GM21717 (cell line): ENCODE data around the gene PSD2.

ENCODE experiments used
- ATAC-seq: cut with Tn5 transposase; IDR thresholded peaks from one replicate; pipeline ENCODE4 v1.9.1; 2021; ENCODE audit warnings: mild to moderate bottlenecking, moderate library complexity; ENCODE audit not compliant: unreplicated experiment

Gene PSD2

DNA sequence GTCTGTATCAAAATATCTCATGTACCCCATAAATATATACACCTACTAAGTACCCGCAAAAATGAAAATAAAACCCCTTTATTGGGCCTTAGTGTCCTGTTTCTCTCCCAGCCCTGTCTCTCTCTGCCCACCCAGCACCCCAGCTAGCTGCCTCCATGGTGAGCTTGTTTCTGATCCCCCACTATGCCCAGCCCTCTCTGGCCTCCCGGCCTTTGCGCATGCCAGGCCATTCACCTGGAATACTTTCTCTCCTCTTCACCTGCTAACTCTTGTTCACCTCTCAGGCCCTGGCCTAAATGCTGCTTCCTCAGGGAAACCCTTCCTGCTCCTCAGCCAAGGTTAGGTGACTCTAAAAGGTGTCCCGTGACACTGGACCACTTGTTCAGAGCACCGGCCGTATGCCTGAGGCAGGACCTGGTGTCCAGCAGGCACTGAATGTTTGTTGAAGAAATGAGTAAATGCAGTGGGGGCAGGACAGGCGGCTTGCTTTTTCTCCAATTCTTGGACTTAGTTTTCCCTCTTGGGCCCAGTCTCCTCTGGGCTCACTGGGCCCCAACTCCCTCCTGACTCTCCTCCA lies 58.5 kb downstream of the PSD2 start:
- no peak for ATAC-seq

DNA sequence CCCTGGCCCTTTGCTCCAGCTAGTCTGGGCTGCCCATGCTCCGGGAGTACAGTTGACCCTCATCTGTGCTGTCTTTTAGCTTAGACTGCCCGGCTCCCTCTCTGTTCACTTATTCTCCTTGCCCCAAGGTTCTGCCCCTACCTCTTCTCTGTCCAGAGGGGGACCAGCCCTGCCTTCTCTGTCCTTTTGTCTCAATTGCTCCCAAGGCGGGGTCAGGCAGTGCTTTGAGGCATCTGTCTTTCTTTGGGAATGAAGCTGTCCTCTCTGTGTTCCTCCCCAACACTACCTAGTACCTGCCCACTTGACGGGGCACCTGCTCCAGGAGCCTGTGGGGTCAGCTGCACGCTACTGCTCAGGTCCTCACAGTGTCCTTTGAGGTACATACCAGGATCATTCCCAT lies 59.3 kb downstream of the PSD2 start:
- no peak for ATAC-seq

DNA sequence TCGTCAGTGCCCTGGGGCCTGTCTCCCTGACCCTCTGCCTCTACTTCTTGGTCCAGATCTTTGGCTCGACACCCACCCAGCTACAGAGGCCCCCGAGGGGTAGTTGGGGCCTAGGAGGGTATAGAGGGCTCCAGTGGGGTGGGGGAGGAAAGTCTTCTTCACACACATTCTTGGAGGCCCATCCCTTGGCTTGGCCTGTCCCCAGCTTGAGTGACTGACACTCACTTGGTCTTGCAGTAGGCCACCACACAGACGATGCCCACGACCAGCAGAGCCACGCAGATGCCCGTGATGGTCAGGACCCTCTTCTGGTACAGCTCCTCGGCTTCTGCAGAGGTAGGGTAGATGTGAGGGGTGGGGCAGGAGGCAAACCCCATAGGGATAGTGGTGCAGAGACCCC lies 59.8 kb downstream of the PSD2 start:
- no peak for ATAC-seq

DNA sequence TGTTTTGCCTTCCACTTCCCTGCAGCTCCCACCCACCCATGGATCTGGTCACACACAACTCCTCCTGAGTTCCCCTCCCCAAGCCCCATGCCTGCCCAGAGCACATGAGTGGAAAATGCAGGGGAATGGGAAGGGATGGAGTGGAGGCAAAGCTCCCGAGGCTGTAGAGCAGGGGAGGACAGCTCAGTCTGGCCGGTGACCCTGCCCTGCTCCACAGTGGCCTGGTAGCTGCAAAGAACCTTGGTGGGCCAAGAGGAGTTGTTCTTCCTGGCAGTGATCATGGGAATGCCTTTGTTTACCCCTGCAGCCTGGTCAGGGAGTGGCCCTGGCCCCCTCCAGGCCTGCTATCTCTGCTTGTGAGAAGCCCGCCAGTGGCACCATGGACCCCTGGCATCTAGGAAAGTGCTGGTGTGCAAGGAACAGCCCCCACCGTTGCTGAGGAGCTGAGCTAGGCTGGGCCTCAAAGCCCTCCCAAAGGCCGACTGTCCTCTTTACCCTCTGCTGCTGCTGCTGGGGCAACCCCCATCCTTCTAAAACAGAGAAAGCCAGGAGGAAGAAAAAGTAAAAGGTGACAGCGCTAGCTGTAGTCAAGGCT lies 60.4 kb downstream of the PSD2 start:
- no peak for ATAC-seq

DNA sequence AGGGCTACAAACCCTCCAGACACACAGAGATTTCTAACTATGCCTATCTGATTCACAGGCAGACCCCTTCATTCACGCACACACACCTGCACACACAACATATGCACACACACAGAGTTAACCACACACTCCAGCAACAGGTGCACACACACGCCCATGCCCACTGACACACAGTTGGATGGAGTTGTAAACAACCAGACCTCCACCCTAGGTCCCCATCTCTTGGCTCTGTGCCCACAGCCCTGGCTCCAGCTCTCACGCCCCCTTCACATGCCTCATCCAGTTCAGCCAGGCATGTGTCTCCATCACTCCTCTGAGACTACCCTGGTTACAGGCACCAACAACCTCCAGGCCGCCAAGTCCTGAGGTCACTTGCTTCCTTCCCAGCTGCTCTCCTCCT lies 61.1 kb downstream of the PSD2 start:
- no peak for ATAC-seq

DNA sequence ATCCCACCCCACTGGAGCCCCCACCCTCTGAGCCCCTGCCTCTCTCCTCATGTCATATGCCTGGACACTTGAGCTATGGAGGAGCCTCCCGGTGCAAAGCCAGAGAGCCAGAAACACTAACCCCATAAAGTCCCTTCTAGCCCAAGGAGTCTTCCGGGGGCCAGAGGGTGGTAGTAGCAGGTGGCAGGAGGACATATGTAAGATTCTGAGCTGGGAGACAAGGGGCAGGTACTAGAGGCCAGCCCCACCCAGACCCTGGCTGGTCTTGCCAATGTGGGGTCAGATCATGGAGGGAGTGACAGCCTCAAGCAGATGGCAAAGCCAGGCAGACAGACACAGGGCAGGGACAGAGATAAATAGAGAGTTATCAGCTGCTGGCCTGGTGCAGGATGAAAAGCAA lies 63.4 kb downstream of the PSD2 start:
- no peak for ATAC-seq

DNA sequence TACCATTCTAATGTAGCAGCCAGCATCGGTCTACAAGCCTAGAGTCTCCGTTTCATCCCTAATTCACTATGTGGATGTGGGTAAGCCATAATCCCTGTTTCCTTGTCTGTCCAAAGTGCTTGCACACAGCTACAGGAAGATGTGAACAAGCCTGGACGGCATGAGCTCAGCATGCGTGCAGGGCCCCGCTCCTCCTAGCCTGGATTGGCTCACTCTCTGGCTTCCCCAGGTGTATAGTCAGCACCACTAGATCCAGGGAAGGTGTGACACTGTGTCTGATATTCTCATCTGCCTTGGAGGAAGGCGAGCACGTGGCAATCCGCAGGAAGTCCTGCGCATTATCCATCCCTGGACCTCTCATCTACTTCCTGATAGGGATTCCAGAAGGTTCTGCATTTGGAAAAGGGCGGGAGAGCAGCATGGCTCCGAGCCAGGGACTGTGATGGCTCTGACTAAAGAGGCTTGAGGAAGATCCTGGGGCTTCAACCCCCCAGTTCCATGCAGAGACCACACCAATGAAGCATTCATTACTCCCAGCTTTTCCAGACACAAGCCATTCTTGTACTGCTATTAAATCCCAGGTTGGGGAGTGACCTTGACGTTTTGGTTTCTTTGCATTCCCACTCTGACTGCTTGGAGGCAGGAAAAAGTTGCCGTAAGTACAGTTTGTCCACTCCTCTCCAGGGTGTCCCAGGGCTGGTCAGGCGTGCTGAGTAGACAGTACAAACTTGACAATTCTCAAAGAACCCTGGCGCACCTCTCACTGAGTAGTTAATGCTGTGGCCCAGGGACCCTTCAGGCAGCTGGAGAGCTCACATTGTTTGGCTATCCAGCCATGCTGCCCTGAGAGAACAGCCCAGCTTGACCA lies 65.6 kb downstream of the PSD2 start:
- no peak for ATAC-seq

DNA sequence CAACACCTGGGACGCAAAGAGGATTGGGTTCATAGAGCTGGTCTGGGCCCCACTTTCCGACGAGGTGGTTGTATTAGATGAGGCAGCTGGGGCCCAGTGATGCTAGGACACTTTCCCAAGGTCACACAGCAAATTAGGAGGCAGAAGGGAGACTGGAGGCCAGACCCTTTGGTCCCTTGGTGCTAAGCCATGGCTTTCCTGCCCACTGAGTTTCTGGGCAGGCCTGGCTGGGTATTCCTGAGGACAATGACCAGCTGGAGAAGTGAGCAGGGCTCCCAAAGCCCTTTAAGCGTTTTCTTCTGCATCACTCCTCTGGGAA lies 66.2 kb downstream of the PSD2 start:
- ATAC-seq, result no peak

DNA sequence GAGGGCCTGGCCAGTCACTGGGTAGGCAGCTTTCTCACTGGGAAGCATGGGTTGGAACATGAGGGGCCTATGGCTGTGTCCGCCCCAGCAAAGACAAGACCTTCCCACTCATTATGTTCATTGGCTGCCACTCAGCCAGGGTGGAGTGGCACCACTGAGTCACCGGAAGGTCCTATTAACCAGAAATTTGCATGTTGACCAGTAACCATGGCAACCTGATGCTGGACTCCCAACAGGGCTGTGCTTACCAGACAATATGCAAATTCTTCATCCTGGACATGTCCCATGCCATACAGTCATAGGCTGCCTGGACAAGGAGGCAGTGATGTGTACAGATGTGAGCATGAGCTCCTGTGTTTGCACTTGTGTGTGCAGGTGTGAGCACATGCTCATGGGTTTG lies 66.7 kb downstream of the PSD2 start:
- no peak for ATAC-seq

DNA sequence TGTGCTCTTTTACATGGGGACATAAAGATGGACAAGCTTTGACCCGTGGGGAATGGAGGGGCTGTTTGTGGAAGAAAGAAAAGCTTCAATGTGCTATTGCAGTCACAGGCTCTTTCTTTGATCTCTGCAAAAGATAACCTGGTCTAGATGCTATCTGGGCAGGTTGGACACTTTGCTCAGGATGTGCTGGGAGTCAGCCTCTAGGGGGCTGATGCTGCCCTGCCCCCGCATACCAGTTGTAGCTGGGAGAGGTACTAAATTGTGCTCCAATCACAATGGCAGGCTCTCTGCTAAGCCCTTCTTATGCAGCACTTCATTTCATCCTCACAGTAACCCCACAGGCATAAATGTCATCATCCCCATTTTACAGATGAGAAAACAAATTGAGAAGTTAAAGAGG lies 67.2 kb downstream of the PSD2 start:
- ATAC-seq, result no peak

DNA sequence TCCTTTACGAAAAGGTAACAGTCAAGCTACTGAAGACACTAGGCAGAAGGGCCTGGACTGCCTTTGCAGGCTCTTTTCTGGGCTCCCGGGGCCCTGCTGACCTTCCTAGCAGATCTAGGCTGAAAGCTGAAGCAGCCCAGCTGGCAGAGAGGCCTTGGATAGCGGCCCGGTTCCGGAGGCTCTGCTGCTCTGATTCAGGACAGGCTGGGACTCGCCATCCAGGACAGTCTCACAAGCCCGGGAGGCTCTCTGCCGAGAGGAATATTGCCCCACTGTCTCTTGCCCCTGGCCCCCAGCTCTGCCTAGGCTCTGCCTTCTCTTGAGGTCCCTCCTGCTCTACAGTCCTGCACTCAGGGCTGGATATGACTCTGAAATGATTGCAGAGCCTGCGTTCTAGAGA lies 67.8 kb downstream of the PSD2 start:
- ATAC-seq, result no peak

DNA sequence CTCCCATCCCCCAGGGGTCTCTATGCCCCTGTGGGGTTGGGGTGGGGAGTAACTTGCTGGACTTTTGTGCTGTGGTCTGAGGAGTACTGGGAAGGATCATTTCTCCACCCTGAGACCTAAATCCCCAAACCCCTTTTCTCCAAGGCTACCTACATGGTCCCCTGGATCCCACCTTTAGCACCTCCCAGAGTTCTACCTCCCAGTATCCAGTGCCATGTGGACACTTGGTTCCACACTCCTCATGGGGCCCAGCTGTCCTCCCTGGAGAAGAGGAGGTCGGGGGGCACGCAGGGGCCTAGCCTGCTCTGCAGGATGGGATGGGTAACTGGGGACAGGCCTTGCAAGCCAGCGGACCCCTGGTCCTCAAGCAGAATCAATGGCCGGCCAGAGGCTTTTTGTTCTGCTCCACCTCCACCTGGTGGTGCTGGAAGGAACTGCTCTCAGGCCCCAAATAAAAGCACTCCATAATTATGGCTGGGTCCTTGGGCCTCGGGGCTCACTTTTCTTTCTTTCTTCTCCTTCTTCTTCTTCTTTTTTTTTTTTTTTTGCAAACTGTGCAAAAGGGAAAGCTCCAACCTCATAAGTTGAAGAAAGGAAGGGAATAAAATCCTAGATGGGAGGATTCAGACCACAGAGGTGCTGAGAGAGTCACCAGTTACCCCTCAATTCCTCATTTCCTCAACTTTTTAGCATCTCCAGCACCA lies 68.4 kb downstream of the PSD2 start:
- no peak for ATAC-seq

DNA sequence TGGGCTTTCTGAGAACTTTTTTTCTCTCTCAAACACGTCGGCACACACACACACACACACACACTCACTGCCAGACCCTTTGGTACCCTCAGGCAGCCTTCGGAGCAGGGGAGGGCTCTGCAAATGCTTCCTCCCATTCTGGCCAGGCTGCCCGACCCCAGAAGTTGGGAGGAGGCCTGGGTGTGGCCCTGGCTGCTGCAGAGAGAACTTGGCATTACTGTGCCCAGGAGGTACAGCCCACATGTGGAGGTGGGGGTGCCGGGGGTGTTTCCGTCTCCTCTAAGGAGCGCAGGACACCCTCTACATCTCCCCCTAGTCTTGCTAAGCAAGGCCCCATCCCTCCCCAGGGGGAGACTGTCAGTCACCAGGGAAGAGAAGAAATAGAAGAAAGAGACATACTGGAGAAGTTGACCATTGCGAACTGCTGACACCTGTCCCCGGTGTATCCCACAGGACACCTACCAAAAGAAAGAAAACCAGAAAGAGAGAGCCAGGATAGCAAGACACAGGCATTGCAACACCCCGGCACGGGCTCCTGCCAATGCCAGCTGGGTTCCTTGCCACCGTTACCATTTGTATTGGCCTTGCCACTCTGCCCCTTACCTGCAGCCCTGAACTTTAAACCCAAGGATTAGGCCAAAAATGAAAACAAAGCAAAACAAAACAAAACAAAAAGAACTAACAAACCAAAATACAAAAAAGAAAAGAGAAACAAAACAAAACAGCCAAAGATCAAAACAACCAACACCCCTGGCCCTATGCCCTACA lies 69.3 kb downstream of the PSD2 start:
- no peak for ATAC-seq

DNA sequence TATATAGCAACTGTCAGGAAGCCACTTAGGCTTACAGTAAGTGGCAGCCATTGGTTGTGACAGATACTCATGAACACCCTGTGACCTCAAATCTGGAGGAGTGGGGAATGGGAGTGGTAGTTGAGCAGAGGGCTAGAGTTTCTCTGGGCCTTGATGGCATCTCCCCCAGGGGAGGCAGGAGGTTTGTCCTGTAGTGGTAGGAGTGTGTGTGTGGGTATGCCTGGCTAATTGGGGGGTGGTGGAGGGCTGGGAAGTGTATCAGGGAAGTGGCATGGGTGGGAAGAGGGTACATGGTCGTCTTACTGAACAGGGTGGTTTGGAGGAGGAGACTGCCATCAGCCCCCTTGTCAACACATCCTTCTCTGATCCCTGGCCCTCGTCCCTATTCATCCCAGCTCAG lies 71.5 kb downstream of the PSD2 start:
- no peak for ATAC-seq

DNA sequence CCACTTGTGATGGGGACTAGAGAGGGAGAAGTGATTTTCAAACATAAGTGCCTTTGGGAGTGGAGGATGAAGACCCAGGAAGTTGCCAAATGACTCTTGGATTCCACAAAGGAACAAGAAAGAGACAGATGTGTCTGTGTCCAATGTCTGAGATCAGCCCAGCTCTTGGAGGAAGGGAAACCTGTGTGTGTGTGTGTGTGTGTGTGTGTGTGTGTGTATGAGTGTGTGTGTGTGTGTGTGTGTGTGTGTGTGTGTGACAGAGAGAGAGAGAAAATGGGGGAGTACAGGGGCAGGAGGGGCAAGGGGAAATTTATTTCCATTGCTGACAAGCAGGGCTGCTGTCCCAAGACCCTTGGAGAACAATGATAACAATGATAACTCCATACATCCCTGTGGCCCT lies 72.0 kb downstream of the PSD2 start:
- no peak for ATAC-seq

DNA sequence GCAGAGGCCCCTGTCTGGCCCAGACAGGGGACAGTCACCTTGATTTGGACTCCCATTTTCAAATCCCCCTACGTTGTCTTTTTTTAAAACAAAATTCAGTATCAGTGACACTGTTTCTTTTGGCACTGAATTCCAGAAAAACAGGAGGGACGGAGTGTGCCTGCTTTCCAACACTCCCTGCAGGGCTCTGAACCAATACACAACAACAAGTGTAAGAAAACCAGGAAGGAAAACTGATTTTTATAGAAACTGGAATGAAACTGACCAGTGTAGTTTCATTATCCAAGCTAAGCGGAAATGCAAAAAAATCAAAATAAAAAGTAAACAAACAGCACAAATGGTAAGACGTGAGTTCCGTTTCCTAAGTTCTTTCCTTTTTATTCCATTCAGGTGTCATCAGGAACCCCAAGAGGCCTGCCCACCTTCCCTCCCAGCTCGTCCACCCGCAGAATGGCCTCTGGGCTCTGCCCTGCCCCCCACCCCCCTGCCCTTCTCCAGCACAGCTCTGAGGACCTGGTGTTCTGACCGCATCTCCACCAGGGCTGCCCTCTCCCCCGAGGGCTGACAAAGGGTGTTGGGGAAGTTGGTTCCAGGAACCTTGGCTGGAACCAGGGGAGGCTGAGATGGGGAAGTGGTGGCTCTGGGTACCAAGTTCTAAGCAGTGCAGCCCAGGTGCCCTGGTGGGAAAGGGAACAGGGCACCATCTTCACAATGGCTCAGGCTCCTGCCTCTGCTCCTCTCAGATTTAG lies 73.6 kb downstream of the PSD2 start:
- no peak for ATAC-seq

DNA sequence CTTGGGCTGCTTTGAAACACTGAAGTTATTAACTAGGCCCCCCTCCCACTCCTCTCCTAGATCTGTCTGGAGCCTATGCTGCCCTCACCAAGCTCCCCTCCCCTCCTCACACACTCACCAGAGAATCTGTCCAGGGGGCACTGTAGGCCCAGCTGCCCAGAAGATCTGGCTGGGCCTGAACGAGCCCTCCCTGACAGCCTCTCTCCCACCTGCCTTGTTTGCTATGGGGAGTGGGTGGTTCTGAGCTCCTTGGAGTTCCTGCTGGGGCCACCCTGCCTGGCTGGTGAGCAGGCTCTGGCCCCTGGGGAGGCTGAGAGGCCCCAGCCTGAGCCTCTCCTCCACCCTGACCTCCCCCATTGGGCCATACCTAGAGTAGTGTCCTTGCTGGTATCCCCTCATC lies 75.1 kb downstream of the PSD2 start:
- ATAC-seq, result no peak

DNA sequence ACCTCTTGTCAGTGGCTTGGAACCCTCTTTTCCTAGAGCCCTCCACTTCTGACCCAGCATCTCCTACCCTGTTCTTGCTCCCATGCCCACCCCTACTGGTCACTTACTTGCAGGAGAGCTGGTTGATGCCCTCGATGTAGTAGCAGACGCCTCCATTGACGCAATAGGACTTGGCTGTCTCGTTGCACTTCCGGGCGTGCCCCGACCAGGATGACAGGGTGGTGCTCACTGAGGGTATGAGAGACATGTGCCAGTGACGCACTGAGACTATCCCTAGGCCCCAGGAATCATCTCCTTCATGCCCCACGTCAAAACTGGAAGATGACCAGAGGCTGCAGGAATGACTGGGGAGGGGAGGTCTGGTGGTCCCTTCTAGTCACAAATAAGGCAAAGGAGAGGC lies 76.0 kb downstream of the PSD2 start:
- no peak for ATAC-seq

DNA sequence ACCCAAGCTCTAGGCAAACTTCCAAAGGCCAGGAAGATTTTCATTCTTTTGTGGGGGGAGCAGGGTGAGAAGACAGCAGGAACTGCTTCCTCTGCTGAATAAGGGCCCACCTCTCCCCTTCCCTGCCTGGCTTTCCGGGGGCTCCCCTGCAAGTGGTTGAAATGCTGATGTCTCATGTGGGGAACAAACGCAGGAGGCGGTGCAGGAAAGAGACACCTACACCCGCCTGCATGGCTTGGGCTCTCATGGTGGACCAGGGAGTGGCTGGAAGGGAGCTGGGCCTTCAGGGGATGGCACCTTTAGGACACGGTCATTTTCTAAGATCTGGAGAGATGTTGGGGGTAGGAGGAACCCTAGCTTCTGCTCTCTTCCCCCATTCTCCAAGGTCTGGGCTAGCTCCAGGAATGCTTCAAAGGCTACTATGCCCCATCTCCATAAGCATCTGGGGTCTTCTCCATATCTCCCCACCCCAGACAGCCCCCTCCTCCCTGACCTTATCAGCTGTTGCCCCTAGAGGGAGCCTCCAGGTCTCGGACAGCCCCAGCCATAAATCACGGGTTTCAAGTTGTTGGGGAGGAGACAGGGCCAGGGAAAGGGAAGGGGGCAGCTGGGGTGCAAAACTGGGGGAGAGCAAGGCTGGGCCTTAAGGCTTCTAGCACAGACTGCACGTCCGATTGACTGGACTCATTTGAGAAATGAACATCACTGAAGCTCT lies 76.6 kb downstream of the PSD2 start:
- no peak for ATAC-seq
